NCI-H510A treated with DMSO at 0.1 percent for 48 hours (cell line): ENCODE data around the gene ARHGAP22.

Experiments used
- DNase-seq: peaks from one replicate; lab custom pipeline; 2025; lab: John Stamatoyannopoulos, UW

The ARHGAP22 gene

DNA sequence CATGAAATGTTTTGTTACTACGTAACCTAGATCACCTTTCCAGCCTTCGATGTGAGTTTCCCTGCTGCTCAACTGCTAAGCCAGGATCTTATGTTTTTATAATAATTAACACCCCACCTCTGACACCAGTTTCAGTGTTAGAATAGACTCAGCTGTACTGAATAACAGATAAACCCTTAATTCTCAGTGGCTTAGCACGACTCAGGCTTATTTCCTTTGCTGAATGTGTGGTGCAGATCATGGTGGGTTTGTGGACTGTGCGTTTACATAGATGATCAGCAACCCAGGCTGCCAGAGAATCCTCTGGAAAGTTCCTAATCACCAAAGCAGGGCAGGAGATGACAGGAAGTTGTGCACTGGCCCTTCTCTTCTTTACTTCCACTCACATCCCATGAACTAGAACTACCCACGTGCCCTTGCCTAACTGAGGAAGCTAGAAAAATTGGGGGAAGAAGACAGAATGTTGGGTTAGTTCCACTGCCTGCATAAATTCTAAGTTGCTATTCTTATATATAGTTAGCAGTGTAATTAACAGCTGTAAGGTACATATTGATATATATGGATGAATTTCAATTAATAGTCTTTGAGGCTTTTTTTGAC is 186.6 kb downstream of the ARHGAP22 start:
- no peak for DNase-seq

DNA sequence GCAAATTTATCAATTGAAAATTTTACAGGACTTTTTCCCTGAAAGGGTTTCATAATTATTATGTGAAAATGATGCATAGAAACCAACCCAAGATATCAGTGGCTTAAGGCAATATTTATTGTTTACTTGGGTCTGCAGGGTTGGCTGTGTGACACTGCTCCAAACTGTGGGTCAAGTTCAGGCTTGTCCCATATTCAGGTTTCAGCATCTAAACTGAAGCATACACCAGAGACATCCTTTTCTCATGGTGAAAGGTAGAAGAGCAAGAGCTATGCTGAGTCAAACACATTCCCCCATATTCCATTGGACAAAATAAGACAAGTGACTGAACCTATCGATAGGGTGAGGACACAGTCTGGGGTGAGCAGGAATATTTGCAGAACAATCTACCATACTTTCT is 187.5 kb downstream of the ARHGAP22 start:
- no peak for DNase-seq

DNA sequence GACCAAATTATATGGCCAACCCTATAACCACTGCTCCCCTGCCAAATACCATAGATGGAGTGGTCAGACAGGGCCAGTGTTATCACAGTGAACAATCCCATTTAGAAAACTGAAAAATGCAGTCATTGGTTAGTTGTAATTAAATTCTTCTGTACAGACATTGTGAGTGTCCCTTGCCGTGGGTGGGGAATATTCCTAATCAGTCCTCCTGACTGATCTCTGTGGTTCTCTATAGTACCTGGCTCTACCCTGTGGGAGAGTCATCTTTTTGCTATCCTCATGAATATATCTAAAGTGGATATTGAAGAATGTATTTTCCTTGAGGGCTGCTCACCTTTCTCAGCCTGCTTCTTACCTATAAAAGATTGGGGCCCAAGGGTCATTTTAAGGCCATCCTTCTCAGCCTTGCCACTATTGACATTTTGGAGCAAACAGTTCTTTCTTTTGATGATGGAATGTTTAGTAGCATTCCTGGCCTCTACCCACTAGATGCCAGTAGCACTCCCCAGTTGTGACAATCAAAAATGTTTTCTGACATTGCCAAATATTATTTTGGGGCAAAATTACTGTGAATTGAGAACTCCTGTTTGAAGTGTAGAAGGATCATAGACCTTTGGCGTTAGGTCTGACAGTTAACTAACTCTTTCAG is 188.2 kb downstream of the ARHGAP22 start:
- no peak for DNase-seq

DNA sequence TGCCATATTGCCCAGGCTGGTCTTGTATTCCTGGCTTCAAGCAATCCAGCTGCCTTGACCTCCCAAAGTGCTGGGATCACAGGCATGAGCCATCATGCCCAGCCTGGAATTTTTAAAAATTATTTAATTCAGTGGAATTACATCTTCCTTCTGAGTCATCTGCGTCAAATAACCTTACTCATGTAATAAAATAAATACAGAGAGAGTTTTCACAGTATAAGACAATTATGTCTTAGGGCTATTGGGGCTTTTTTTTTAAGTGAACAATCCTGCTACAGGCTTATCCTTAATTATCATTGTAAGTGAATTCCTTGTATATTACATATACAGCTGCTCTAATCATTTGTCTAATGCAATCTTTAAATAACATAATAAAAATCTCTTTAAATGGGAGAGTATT is 190.1 kb downstream of the ARHGAP22 start:
- DNase-seq: no peak

DNA sequence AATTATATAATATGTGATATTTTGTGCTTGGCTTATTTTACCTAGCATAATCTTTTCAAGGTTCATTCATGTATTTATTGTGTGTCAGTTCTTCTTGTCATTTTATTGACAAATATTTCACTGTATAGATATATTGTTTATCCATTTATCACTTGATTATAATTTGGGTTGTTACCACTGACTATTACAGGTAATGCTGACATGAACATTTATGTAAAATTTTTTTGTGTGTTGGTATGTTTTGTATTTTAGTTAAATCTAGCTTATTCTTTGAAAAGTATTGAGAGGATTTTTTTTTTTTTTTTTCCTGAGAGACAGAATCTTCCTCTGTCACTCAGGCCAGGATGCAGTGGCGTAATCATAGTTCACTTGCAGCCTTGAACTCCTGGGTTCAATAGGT is 190.7 kb downstream of the ARHGAP22 start:
- no peak for DNase-seq

DNA sequence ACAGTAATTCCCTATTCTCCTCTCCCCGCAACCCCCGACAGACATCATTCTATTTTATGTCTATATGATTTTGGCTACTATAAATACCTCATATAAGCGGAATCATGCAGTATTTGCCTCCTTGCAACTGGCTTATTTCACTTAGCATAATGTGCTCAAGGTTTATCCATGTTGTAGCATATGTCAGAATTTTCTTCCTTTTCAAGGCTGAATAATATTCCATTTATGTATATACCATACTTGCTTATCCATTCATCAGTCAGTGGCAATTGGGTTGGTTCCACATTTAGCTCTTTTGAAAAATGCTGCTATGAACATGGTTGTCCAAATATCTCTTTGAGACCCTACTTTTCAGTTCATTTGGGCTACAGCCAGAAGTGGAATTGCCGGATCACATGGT is 191.9 kb downstream of the ARHGAP22 start:
- no peak for DNase-seq

DNA sequence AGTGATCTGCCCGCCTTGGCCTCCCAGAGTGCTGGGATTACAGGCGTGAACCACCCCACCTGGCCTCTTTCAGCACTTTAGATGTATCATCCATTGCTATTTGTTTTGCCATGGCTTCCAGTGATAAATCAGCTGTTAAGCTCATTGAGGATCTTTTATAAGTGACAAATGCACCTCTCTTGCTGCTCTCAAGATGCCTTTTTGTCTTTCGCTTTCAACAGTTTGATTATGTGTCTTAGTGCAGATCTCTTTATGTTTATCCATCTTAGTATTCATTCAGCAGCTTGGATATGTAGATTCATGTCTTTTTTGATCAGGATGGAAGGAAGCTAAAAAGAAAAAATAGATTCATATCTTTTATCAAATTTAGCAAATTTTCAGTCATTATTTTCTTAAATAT is 192.8 kb downstream of the ARHGAP22 start:
- DNase-seq: no peak

DNA sequence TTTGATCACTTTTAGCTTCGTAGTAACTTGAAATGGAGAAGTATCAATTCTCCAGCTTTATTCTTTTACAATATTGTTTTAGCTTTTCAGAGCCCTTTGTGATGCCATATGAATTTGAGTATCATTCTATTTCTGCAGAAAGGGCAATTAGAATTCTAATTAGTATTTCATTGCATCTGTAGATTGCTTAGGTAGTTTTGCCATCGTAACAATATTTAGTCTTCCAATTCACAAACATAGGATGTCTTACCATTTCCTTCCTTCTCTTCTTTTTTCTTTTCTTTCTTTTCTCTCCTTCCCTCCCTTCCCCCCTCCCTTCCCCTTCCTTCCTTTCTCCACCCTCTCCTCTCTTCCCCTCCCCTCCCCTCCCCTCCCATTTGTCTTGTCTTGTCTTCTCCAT is 193.4 kb downstream of the ARHGAP22 start:
- DNase-seq: no peak

DNA sequence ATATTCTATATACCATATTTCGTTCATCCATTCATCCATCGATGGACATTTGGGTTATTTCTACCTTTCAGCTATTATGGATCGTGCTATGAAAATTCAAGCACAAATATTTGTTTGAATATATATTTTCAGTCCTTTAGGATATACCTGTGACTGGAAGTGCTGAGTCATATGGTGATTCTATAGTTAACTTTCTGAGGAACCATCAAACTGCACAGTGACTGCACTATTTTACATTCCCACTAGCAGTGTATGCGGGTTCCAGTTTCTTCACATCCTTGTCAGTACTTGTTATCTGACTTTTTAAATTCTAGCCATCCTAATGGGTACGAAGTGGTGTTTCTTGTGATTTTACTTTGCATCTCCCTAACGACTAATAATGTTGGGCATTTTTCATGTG is 194.4 kb downstream of the ARHGAP22 start:
- DNase-seq: no peak

DNA sequence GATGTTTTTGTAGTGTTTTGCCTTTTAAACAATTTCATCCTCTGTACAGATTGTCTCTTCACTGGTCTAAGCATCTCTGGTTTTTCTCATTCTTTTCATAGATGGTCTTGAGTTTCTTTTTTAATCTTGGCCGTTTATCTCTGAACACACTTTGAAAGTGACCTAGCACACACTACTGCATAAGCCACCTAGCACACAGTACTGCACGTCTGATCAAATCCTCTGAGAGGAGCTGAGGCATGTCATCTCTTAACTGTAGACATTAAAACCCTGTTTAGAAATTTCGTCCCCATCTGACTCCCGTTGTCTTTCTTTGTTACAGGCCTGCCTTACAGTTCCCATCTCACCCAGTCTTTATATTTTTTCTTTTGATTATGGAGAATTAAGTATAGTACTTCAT is 198.2 kb downstream of the ARHGAP22 start:
- no peak for DNase-seq

DNA sequence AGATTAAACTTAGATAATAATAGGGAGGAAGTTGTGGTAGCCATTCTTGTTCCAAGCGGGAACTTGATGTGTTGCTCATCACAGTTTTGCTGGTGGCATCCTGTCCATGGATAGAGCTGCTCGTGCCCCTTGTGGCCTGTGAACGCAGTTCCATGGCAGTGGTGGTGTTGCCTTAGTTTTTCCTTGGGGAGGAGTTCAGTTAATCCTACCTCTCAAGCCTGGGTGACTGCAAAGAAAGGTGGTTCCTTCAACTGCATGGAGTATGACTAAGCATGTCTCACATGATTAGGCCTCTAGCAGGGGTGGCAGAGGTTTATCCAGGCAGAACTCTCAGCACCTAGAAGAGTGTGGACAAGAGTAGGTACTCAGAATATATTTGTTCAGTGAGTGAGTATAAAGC is 198.7 kb downstream of the ARHGAP22 start:
- DNase-seq: no peak

DNA sequence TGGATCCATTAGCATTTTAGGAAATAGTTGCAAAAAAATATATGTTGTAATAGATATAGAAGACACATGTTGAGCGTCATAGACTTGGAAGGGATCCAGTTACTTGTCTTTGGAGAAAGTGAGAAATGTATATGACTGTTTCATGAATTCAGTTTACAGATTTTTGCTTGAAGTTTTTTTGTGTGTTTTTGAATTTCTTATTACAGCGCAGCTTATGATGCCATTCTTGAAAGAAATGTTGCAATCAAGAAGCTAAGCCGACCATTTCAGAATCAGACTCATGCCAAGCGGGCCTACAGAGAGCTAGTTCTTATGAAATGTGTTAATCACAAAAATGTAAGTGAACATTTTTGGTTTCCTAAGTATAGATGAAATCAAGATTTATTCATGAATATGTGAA is 200.2 kb downstream of the ARHGAP22 start:
- no peak for DNase-seq

DNA sequence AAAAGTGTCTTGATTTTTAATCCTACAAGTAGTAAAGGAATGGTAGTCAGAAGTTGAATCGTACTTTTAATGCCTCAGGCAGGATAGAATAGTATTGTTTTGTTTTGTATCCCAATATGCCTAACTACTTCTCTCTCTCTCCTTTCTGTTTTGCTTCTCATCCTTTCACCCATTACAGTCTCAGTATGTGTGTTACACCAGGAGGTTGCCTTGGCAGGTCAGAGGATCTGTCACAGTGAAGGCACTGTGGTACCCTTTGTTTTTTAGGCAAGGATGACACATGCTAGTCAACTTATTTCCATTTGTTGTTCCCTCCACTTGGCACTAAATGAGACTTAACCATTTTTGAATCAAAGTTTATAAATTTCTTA is 204.0 kb downstream of the ARHGAP22 start:
- DNase-seq: no peak

DNA sequence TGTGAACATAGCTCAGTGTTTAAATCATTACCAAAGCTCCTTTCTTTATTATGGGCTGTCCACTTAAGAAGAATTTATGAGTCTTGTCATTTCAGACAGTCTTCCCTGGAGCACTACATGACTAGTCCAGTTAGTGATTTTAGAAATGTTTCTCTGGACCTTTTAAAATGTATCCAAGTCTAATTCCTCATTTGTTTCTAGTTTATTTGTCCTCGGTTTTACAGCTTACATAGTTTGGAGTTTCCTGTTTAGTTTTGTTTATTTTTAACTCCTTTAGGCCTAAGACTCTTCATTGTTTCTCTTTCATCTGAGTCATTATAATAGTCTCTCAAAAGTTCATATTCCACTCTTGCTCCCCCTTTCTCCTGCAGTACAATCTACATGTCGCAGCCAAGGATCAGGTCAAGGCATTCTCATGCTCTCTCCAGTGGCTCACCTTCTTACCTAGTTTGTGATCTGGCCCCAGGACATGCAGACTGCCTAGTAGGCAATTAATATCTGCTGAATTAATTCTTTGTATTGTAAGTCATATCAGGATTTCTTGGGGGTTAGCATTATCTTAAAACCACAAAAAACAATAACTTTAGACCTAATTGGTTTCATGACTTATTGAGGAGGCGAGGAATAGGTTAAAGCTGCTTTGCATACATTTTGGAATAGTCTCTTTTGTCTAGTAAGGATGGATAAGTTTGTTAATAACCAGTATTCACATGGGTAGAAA is 204.6 kb downstream of the ARHGAP22 start:
- no peak for DNase-seq

DNA sequence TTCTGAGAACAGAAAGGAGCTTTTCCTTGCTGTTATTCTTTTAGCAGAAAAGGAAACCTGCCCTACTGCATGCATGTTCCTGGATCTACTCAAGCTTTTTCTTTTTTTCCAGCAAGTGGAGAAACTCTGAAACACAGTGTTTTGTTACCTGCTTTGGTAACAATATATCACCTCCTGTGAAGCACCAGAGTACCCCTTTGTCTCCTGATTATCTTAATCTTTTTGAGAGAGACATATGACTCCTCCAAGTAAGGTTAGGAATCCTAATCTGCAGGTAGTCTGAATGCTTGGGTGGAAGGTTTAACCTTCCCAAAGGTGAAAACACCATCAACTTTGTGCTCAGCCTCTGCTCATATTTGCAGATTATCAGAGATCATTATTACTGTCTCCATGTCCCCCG is 205.3 kb downstream of the ARHGAP22 start:
- no peak for DNase-seq

DNA sequence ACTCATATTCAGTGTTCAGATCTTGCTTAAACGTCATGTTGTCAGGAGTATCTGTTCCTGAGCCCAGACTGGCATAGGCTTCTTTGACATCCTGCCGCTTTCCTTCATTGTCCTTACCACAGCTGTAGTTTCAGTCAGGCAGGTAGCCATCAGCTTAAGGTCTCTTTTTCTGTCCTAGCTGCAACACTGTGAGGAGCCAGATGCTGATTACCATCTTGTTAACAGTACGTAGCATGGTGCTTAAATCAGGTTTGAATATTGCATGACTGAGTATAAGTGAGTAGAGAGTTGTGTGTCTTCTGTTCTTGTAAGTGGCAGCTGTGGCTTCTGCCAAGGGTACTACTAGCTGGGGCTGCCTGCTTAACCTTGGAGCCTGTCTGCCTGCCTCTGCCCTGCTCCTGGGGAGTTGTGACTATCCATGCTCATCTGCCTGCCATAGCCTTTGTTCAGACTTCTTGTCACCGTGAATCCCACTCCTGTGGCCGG is 205.8 kb downstream of the ARHGAP22 start:
- no peak for DNase-seq

DNA sequence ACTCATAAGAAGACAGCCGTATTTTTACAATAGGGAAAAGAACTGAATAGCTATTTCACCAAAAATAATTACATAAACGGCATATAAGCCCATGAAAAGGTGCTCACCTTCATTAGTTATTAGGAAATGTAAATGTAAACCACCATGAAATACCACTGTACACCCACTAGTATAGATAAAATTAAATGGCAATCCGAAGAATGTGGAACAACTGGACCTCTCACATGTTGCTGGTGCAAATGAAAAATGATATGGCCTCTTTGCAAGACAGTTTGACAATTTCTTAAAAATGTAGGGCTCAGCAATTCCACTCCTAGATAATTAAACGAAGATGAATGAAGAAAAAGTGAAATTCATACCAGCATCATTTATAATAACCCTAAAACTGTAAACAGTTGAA is 206.6 kb downstream of the ARHGAP22 start:
- DNase-seq: no peak
